ENCODE measurements around the gene FAM114A2.

DNA sequence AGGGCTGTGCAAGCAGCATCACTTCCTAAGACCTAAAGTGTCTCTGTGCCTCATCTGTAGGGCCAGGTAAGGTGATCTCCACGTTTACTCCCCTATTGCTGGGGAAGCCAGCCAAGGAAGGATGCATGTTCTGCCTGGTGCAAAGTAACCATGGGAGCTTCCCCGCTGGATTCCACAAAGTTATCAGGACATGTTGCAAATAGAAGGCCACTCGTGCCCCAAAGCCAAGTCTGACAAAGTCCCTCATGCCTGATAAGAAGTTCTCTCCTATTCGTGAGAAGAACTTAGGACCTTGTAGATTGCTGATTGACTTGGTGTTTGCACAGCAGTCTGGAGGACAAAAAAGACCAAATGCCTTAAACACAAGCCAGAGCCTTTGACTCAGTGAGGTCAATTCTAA, 81.5 kb downstream of the FAM114A2 start:
- TF ChIP-seq, protein P1, sequence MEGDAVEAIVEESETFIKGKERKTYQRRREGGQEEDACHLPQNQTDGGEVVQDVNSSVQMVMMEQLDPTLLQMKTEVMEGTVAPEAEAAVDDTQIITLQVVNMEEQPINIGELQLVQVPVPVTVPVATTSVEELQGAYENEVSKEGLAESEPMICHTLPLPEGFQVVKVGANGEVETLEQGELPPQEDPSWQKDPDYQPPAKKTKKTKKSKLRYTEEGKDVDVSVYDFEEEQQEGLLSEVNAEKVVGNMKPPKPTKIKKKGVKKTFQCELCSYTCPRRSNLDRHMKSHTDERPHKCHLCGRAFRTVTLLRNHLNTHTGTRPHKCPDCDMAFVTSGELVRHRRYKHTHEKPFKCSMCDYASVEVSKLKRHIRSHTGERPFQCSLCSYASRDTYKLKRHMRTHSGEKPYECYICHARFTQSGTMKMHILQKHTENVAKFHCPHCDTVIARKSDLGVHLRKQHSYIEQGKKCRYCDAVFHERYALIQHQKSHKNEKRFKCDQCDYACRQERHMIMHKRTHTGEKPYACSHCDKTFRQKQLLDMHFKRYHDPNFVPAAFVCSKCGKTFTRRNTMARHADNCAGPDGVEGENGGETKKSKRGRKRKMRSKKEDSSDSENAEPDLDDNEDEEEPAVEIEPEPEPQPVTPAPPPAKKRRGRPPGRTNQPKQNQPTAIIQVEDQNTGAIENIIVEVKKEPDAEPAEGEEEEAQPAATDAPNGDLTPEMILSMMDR (IDR thresholded peaks at IDR 0.05 in 2 of 3, conservative IDR thresholded peaks at IDR 0.05 in 1 of 3; ENCODE audit: borderline replicate concordance in 1 of 3, insufficient read depth in 1 of 3, low read depth in 2 of 3, low read length in 2 of 3): no peak
- no peak for TF ChIP-seq SIN3A (IDR thresholded peaks at IDR 0.05; ENCODE audit: low read depth)
- TF ChIP-seq, protein P2, sequence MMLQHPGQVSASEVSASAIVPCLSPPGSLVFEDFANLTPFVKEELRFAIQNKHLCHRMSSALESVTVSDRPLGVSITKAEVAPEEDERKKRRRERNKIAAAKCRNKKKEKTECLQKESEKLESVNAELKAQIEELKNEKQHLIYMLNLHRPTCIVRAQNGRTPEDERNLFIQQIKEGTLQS (IDR thresholded peaks at IDR 0.05): no peak
- no peak for TF ChIP-seq POLR2A (IDR thresholded peaks at IDR 0.05; ENCODE audit: borderline replicate concordance, extremely low read depth, insufficient read depth, insufficient read length)
- TF ChIP-seq POLR2AphosphoS5 (IDR thresholded peaks at IDR 0.05; ENCODE audit: low read depth, low read length): no peak
- TF ChIP-seq TCF7L2 (IDR thresholded peaks at IDR 0.05; ENCODE audit: borderline replicate concordance, extremely low read depth, insufficient read depth, insufficient read length): no peak
- TF ChIP-seq EGR1 (IDR thresholded peaks at IDR 0.05; ENCODE audit: low read depth): no peak
- TF ChIP-seq EZH2 (IDR thresholded peaks at IDR 0.05): no peak
- TF ChIP-seq EZH2phosphoT487 (IDR thresholded peaks at IDR 0.05; ENCODE audit: borderline replicate concordance): no peak
- no peak for TF ChIP-seq SRF (IDR thresholded peaks at IDR 0.05; ENCODE audit: low read depth)
- TF ChIP-seq CEBPB (IDR thresholded peaks at IDR 0.05; ENCODE audit: low read depth): no peak
